Measurements from ENCODE around the gene CHMP3. TPM values are rescaled to one million over a fixed set of nuclear protein-coding genes. Genes with fewer than 3 reads are reported as not detected.

CHMP3 gene
- total RNA-seq, 1 experiment from 2014 or later: 129 TPM

GRCh38 chr2:86485802-86486201 is 77.4 kb downstream of the CHMP3 start:
- no peak overlapping the region for H3K4me3 ChIP-seq (ENCODE audit: low read depth in 2 of 2, low read length in 2 of 2)
- H3K9me3 ChIP-seq (ENCODE audit: control insufficient read depth, insufficient read depth, low read depth, low read length): no peaks in the 10 kb centered on the region
- peaks cover 51% of the 10 kb centered on the region for H3K36me3 ChIP-seq (ENCODE audit: control insufficient read depth, insufficient read depth, low read length)
- intact Hi-C loops (cut with micrococcal nuclease; ENCODE audit: unreplicated experiment): no loop called here
- TF ChIP-seq POLR2AphosphoS5 (IDR thresholded peaks at IDR 0.05; ENCODE audit: low read depth, low read length) (no peak), CTCF (IDR thresholded peaks at IDR 0.05) (no peak)
- no peak for ATAC-seq
- in situ Hi-C loops (cut with HindIII; ENCODE audit: low pct_unique_long_range_greater_than_20kb, low sequenced_read_pairs): no loop called here
- no peak for DNase-seq (ENCODE audit: low read depth, low spot score)
- CTCF ChIA-PET: no interaction called here
- no peaks in the 10 kb centered on the region for H3K27me3 ChIP-seq (ENCODE audit: control insufficient read depth, insufficient read depth, low read length)
- POLR2A ChIA-PET: no interaction called here
- H3K27ac ChIP-seq (ENCODE audit: low read length): no peak overlapping the region
- no peaks in the 10 kb centered on the region for H3K4me1 ChIP-seq (ENCODE audit: control insufficient read depth, insufficient read depth, low read length)
- BruUV-seq (replicated peaks): no TSS peak

GRCh38 chr2:86485103-86485502 is 78.1 kb downstream of the CHMP3 start:
- POLR2A ChIA-PET: no interaction called here
- CTCF ChIA-PET: no interaction called here
- BruUV-seq (replicated peaks): no TSS peak
- Histone ChIP-seq H3K27ac (ENCODE audit: low read length) (no peak overlapping the region), H3K4me3 (ENCODE audit: low read depth in 2 of 2, low read length in 2 of 2) (no peak overlapping the region), H3K9me3 (ENCODE audit: control insufficient read depth, insufficient read depth, low read depth, low read length) (no peaks in the 10 kb centered on the region), H3K36me3 (ENCODE audit: control insufficient read depth, insufficient read depth, low read length) (peaks cover 56% of the 10 kb centered on the region), H3K27me3 (ENCODE audit: control insufficient read depth, insufficient read depth, low read length) (no peaks in the 10 kb centered on the region), H3K4me1 (ENCODE audit: control insufficient read depth, insufficient read depth, low read length) (no peaks in the 10 kb centered on the region)
- in situ Hi-C loops (cut with HindIII; ENCODE audit: low pct_unique_long_range_greater_than_20kb, low sequenced_read_pairs): no loop called here
- intact Hi-C loops (cut with micrococcal nuclease; ENCODE audit: unreplicated experiment): no loop called here
- DNase-seq (ENCODE audit: low read depth, low spot score) (no peak), ATAC-seq (no peak)
- TF ChIP-seq SIN3A (IDR thresholded peaks at IDR 0.05; ENCODE audit: borderline replicate concordance, insufficient read depth, low read depth, low read length) (no peak), REST (IDR thresholded peaks at IDR 0.05; ENCODE audit: insufficient read depth in 1 of 2, low read depth in 2 of 2, low read length in 1 of 2) (no peak), CTCF (IDR thresholded peaks at IDR 0.05) (no peak), TCF7L2 (IDR thresholded peaks at IDR 0.05; ENCODE audit: low read depth, low read length) (no peak)

- ChIA-PET POLR2A (no interaction called here), CTCF (no interaction called here)
- H3K9me3 ChIP-seq (ENCODE audit: control insufficient read depth, insufficient read depth, low read depth, low read length): no peaks in the 10 kb centered on the region
- H3K27ac ChIP-seq (ENCODE audit: low read length): no peak overlapping the region
- ATAC-seq (no peak), DNase-seq (ENCODE audit: low read depth, low spot score) (no peak)
- H3K27me3 ChIP-seq (ENCODE audit: control insufficient read depth, insufficient read depth, low read length): no peaks in the 10 kb centered on the region
- intact Hi-C loops (cut with micrococcal nuclease; ENCODE audit: unreplicated experiment) (no loop called here), in situ Hi-C loops (cut with HindIII; ENCODE audit: low pct_unique_long_range_greater_than_20kb, low sequenced_read_pairs) (no loop called here)
- BruUV-seq (replicated peaks): no TSS peak
- no peak overlapping the region for H3K4me3 ChIP-seq (ENCODE audit: low read depth in 2 of 2, low read length in 2 of 2)
- TF ChIP-seq TCF7L2 (IDR thresholded peaks at IDR 0.05; ENCODE audit: low read depth, low read length): no peak
- no peak for TF ChIP-seq POLR2AphosphoS5 (IDR thresholded peaks at IDR 0.05; ENCODE audit: low read depth, low read length)
- peaks cover 52% of the 10 kb centered on the region for H3K36me3 ChIP-seq (ENCODE audit: control insufficient read depth, insufficient read depth, low read length)
- no peaks in the 10 kb centered on the region for H3K4me1 ChIP-seq (ENCODE audit: control insufficient read depth, insufficient read depth, low read length)
These were observed 78.9 kb downstream of the CHMP3 start for GRCh38 chr2:86484385-86484784.

All from Panc1 (cell line).